ENCODE measurements around the gene PANK2.
"Not testable (repeated sequence)": the region's sequence is repeated elsewhere in the genome, so short reads cannot be mapped to it uniquely, and the experiment has no call there.

The PANK2 gene

DNA sequence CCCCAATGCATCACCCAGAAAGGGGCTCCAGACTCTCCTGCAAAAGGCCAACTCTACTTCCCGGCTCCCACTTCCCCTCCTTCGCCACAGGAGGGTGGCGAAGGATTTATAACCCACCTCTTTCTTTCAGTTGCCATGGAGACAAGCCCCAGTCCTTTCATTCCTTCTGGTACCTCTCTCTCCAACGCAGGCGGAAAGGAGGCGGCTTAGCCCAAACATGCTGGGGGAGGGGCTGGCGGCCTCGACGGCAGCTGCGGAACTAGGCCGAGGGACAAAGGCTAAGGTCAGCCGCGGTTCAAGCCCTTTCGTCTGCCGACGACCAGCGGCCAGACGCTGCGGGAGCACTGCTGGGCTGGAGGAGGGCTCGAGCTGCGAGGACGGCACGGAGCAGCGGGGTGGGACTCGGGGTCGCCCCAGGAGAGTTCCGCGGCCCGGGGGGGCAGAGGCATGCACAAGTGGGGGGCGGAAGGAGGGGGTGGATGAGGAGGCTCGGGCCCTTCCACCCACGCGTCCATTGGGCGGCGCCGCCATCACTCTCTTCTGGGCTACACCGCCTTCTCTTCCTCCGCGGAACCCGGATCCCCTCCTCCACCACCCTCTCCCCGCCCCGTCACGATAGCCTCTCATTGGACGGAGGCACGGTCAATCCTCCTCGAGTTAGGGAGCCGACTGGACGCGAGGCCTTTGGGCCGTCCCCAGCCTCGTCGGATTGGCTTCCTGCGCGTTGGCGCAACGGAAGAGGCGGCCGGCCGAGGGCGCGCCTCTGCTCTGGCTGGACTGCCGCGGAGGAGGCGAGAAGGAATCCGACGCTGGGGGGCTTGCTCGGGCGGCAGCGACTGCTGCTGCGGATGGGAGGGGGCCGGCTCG, at the start of gene PANK2:
Gene PANK2 (plus strand): TSS at position 766 of the 867 bp plus-strand sequence.
- DNase-seq (ENCODE audit: low read depth) = peak; percentile 96

DNA sequence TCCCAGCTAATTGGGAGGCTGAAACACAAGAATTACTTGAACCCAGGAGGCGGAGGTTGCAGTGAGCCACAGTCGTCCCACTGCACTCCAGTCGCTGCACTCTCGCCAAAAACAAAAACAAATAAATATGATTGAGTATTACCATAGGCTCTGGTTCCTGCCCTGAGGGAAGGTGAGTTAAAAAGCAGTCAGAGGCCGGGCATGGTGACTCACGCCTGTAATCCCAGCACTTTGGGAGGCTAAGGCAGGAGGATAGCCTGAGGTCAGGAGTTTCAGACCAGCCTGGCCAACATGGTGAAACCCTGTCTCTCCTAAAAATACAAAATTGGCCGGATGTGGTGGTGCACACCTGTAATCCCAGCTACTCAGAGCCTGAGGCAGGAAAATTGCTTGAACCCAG, 49.0 kb upstream of the PANK2 start:
- not testable (repeated sequence) for DNase-seq (ENCODE audit: low read depth)

DNA sequence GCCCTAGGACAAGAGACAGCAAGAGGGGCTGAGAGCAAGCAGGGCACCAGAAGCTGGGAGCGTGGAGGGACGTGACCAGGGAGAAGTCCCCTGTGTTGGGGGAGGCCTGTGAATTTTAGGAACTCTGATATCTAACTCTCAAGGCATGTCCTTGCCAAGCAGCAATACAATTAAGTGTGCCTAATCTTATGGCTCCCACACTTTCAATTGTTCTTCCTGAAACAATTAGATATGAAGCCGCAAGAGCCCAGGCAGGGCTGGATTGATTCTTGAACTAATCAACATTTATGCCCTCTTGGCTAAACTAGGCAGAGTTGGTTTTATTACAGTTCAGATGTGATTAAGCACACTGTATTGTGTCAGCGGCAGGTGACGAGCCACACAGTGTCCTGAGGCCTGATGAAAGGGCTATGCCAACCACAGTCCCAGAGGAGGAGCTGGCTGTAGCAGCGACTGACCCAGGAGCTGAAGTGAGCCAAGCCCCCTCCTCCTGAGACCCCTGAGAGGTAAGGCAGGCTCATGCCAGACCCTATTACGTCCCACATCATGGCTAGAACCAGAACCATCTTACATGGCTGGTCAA, 46.7 kb upstream of the PANK2 start:
- no peak for DNase-seq (ENCODE audit: low read depth)

DNA sequence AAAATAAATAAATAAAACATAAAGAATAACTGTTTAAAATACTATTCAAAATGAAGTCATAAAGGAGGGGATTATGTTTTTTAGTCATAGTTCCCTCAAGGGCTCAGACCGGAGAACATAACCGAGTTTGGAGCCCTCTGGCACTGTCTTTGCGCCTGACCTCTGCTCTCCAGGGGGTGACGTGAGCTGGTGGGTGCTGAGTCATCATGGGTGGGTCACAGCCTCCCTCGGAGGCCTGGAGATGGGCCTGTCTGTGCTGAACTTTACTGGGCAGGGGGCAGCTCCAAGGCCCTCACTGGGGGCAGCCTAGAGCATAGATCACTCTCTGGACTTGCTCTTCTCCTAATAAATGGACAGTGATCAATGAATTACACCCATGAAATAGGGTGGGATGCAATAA, 45.7 kb upstream of the PANK2 start:
- DNase-seq (ENCODE audit: low read depth) = no peak

DNA sequence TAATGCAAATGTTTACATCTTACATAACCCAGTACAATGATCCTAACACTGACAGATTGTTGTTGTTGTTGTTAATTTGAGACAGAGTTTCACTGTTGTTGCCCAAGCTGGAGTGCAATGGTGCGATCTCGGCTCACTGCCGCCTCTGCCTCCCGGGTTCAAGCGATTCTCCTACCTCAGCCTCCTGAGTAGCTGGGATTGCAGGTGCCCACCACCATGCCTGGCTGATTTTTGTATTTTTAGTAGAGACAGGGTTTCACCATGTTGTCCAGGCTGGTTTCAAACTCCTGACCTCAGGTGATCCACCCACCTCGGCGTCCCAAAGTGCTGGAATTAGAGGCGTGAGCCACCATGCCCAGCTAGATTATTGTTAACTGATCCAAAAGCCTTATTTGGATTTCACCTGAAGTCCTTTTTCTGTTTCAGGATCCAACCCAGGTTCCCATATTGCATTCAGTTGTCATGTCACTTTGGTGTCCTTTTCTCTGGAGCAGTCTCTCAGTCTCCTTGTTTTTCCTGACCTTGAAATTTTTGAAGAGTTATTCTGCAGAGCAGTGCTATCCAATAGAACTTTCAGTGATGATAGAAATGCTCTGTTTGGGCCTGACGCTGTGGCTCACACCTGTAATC, 45.1 kb upstream of the PANK2 start:
- not testable (repeated sequence) for DNase-seq (ENCODE audit: low read depth)

DNA sequence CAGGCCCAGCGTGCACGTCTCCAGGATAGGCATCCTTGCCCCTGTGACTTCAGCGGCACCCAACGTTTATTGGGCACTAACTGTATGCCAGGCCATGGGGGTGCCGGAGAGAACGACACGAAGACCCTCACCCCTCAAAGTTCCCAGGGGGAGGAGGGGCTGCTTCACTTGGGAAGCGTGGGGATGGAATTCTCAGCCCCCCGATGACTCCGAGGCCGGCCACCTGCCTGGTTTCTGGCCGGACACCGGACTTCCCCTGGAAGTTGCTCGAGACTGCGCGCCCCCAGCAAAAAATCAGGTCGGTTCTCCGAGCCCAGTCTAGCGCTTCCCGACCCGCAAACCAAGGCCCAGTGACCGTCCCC, 42.8 kb upstream of the PANK2 start:
- DNase-seq (ENCODE audit: low read depth) = no peak

DNA sequence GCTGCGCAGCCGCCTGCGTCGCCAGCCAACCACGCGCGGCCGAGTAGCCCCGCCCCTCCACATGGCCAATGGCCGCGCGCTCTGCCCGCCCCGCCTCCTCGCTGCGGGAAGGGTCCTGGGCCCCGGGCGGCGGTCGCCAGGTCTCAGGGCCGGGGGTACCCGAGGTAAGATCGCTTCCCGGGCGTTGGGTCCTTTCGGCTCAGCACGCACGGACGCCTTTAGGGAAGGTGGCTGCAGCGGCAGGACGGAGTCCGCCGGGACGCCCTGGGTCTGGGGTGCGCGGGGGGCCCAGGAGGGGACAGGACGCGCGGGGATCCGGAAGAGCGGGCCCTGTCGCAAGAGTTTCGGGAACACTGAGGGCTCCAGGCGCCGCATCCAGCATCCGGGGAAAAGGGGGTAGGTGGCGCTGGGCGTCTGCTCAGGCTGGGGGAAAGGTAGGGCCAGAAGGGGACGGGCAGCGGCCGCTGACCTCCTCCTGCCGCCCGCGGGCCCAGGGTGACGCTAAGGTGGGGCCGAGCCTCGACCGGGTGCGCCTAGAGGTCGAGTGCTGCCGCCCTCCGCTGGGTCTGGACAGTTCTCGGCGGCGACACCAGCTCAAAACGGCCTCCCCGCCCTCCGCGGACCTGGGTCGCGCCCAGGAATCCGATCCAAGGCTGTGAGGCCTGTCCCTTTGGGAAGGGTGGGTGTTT, 42.3 kb upstream of the PANK2 start, which contains the start of gene MAVS:
Gene MAVS (plus strand): TSS at position 95 of the 689 bp plus-strand sequence. CDS start 7,791 bp downstream, outside the sequence.
- DNase-seq (ENCODE audit: low read depth) = peak; percentile 81

DNA sequence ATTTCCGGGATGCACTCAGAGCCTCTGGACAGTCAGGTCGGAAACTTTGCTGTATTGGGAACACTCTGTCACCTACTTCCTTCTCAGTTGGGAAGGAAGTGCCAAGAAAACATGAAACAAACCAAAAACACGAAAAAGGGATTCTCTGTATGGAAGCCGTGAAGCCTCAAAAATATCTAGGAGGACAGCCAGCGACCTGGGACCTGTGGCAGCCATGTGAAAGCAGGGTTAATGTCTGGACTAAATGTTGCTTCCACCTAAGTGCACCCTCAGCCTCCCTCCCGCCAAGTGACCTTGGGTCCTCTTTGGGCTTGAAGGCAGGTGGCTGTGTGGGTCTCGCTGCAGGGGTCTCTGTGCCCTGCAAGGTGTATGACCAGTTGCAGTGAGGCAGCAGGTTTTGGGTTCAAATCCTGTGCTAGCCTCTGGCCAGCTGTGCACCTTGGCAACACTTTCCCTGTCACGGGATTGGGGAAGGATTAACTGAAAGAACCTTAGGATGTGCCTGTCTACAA, 41.7 kb upstream of the PANK2 start:
- no peak for DNase-seq (ENCODE audit: low read depth)

DNA sequence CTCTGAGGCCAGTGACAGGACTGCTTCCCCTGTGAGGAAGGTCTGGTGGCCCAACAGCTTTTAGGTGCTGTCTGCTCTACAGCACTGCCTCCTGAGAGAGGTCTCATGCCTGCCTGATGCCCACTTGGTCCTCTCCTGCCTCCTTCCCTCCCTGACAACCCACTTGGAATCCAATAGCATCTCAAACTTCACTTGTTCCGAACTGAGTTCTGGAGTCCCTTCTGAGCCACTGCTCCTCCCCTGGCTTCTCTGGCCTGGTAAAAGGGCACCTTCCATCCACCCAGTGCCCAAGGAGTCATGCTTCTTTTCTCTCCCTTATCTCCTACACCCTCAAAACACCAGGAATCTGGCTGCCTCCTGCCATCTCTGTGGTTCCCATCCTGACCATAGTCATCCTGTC, 40.6 kb upstream of the PANK2 start:
- DNase-seq (ENCODE audit: low read depth) = no peak

DNA sequence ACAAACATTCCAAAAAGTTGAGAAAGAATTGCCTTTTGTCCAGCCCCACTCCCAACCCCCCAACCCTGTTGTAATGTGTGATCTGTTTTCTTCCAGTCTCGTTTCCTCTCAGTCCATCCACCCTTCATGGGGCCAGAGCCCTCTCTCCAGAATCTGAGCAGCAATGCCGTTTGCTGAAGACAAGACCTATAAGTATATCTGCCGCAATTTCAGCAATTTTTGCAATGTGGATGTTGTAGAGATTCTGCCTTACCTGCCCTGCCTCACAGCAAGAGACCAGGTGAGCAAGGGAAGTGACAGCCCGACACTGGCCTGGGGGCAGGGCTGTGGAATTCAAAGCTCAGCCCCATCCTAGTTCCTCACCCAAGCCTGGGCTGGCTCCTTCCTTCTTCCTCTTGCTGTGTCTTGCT, 34.7 kb upstream of the PANK2 start:
- no peak for DNase-seq (ENCODE audit: low read depth)

DNA sequence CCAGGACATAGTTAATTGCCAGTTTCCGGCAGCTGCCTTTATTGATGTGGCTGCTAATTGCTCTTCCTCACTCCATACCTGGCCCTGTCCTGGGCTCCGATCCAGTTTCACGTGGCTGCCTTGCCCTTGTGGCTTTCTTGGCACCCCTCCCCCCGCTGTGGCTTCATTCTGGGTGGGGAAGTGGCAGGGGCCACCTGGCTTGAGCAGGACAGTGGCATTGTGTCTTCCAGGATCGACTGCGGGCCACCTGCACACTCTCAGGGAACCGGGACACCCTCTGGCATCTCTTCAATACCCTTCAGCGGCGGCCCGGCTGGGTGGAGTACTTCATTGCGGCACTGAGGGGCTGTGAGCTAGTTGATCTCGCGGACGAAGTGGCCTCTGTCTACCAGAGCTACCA, 31.8 kb upstream of the PANK2 start:
- no peak for DNase-seq (ENCODE audit: low read depth)

DNA sequence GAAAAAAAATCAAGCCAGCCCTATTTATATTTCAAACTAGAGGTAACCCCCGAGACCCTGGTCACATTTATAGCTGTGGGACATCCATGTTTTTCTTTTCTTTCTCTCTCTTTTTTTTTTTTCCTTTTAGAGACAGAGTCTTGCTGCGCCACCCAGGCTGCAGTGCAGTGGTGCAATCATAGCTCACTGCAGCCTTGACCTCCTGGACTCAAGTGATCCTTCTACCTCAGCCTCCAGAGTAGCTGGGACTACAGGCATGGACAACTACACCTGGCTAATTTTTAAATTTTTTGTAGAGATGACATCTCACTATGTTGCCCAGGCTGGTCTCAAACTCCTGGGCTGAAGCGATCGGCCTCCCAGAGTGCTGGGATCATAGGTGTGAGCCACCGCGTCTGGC, 30.5 kb upstream of the PANK2 start:
- no peak for DNase-seq (ENCODE audit: low read depth)

DNA sequence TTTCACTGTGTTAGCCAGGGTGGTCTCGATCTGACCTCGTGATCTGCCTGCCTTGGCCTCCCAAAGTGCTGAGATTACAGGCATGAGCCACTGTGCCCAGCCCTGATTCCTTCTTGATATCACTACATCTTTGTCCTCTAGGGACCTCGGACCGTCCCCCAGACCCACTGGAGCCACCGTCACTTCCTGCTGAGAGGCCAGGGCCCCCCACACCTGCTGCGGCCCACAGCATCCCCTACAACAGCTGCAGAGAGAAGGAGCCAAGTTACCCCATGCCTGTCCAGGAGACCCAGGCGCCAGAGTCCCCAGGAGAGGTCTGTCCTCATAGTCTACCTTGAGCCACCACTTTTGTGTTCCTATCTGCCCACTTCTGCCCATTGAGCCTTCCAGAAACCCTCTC, 28.0 kb upstream of the PANK2 start:
- DNase-seq (ENCODE audit: low read depth) = no peak

DNA sequence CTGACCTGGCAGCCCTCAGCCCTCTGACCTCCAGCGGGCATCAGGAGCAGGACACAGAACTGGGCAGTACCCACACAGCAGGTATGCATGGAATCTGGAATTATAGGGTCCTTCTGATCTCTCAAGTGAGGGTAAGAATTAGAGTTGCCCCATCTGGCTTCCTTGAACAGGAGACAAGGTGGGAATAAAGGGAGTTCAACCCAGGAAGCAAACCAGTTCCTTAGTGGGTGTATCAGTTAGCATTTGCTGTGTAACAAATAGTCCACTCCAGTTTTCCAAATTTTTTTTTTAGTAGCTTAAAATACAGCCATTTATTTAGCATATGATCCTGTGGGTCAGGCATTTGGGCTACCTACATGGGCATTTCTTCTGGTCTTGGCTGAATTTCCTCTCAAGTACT, 26.9 kb upstream of the PANK2 start:
- DNase-seq (ENCODE audit: low read depth) = no peak

DNA sequence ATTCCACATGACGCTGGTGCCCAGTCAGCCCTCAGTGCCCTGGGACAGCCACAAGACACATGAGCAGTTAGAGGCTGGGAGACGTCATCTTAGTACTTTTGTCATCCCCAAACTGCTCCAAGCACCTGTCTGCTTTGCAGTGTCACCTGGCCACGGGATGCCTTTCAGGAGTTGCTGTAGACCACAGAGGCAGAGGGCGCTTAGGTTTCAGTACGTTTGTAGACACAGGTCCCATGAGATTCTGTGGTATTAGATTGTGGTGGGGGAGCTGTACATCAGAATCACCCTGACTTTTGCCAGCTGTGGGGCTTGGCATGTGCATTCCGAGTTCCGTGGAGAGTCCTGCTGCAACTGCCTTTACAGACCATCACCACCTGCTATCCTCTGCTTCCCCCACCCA, 25.9 kb upstream of the PANK2 start:
- DNase-seq (ENCODE audit: low read depth) = no peak

DNA sequence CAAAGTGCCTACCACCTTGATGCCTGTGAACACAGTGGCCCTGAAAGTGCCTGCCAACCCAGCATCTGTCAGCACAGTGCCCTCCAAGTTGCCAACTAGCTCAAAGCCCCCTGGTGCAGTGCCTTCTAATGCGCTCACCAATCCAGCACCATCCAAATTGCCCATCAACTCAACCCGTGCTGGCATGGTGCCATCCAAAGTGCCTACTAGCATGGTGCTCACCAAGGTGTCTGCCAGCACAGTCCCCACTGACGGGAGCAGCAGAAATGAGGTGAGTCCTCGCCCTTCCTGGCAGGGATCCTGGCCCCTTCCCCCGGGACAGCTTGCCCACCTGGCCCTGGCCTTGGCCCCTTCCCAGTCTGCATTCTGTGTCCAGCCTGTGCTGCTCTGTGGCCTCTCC, 24.7 kb upstream of the PANK2 start:
- DNase-seq (ENCODE audit: low read depth) = no peak

DNA sequence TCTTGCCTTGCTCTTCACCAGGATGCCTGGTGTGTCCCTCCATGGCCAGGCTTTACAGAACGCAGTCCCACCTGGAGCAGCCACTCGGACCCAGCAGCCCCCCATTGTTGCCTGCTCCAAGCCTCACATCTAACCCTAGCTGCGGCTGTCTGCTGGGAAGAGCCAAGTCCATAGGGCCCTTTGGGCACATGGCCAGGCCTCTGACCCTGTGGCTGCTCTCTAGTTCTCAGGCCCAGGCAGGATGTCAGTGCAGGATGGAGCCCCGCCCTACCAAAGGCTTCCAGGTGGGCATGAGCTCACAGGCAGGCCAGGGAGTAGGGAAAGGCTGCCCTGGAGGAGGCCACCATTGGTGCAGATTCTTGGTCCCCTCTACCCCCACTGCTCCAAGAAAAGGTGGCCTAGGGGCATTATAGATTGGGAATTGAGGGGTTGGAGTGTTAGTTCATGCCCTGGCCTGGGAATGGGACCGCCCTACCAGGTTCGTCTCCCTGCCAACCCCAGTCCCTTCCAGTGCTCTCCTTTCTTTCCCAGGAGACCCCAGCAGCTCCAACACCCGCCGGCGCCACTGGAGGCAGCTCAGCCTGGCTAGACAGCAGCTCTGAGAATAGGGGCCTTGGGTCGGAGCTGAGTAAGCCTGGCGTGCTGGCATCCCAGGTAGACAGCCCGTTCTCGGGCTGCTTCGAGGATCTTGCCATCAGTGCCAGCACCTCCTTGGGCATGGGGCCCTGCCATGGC, 23.9 kb upstream of the PANK2 start:
- no peak for DNase-seq (ENCODE audit: low read depth)

DNA sequence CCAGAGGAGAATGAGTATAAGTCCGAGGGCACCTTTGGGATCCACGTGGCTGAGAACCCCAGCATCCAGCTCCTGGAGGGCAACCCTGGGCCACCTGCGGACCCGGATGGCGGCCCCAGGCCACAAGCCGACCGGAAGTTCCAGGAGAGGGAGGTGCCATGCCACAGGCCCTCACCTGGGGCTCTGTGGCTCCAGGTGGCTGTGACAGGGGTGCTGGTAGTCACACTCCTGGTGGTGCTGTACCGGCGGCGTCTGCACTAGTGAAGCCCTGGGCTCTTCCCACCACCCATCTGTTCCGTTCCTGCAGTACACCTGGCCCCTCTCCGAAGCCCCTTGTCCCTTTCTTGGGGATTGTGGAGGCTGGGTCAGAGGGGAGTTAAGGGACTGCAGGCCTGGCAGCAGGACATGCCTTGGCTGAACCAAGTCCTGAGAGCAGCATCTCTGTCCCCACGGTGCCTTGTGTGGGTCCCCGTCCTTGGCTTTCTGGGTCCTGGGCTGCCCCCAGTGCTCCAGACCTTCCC, 23.2 kb upstream of the PANK2 start:
- no peak for DNase-seq (ENCODE audit: low read depth)

DNA sequence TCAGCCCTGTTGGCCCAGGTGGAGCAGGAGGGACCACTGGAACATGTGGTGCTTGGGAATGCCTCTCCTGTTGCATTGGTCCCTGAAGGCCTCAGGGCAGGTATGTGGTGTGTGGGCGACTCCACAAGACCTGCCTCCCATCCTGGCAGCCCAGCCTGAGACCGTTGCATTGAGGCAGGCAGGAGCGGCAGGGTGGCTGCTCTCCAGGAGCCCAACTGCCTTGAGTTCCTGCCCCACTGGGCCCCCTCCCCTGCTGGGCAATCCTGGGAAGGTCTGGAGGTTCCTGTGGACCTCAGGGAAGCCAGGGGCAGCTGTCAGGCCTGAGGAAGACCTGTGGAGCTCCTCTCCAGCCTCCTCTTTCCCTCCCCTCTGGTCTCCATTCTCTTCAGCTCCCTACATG, 22.7 kb upstream of the PANK2 start:
- no peak for DNase-seq (ENCODE audit: low read depth)

DNA sequence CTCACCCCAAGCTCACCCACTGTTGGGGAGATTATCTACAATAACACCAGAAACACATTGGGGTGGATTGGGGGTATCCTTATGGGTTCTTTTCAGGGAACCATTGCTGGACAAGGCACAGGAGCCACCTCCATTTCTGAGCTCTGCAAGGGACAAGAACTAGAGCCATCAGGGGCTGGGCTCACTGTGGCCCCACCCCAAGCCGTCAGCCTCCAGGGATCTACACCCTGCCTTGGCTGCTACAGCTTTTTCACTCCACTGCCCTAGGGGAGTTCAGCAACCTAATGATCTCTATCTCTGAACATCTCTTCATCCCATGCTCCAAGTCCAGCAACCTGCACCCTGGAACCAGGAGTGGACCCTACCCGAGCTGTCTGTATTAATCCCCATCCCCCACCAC, 21.4 kb upstream of the PANK2 start:
- no peak for DNase-seq (ENCODE audit: low read depth)

DNA sequence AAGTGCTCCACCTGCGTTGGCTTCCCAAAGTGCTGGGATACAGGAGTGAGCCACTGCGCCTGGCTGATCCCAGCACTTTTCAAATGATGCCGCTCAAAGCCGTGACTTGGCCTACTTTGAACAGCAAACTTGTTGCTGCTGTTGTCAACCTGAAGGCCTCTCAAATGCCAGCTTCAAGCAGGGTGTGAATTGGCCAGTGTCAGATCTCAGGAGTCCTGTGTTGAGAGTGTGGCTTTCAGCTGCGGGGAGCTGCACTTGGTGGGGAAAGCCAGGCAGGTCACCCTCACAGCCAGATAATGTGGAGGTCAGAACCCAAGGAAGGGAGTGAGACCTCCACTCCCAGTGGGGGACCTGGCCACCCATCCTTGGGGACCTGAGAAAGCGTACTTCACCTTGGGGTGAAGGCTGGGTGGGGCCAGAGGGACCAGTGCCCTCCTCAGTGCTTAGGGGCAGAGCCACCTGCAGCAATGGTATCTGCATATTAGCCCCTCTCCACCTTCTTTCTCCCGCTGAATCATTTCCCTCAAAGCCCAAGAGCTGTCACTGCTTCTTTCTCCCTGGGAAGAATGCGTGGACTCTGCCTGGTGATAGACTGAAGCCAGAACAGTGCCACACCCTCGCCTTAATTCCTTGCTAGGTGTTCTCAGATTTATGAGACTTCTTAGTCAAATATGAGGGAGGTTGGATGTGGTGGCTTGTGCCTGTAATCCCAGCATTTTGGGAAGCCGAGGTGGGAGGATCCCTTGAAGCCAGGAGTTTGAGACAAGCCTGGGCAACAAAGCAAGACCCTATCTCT, 19.1 kb upstream of the PANK2 start:
- DNase-seq (ENCODE audit: low read depth) = no peak
